DMS53 (cell line): ENCODE data around the gene PUM2.
A peak's percentile ranks its signal among the peaks of the same experiment; 100 is the strongest.
"Not testable (repeated sequence)": the region's sequence is repeated elsewhere in the genome, so short reads cannot be mapped to it uniquely, and the experiment has no call there.

Experiments
- DNase-seq: peaks from one replicate; lab custom pipeline; 2025; lab: John Stamatoyannopoulos, UW

The PUM2 gene

GRCh38 chr2:20350753-20351554, at the start of gene PUM2:
Gene PUM2, minus strand, starts transcription at chr2:20350844. Its CDS starts 23,484 bp downstream, at chr2:20327360.
- DNase-seq: peak; percentile 97

GRCh38 chr2:20400306-20400705, 49.7 kb upstream of the PUM2 start:
- no peak for DNase-seq

GRCh38 chr2:20398956-20399567, 48.4 kb upstream of the PUM2 start:
- DNase-seq: no peak

GRCh38 chr2:20397811-20398447, 47.3 kb upstream of the PUM2 start:
- no peak for DNase-seq

- no peak for DNase-seq
These were observed 45.8 kb upstream of the PUM2 start for GRCh38 chr2:20396356-20397000.

GRCh38 chr2:20393986-20394385, 43.3 kb upstream of the PUM2 start:
- no peak for DNase-seq

- peak; percentile 56 for DNase-seq
These were observed 41.5 kb upstream of the PUM2 start for GRCh38 chr2:20391951-20392699.

- no peak for DNase-seq
These were observed 40.0 kb upstream of the PUM2 start for GRCh38 chr2:20390524-20391123.

- no peak for DNase-seq
These were observed 34.3 kb upstream of the PUM2 start for GRCh38 chr2:20384953-20385352.

- no peak for DNase-seq
These were observed 32.5 kb upstream of the PUM2 start for GRCh38 chr2:20382965-20383810.

- peak; percentile 36 for DNase-seq
These were observed 30.8 kb upstream of the PUM2 start for GRCh38 chr2:20381457-20381856.

GRCh38 chr2:20378891-20379519, 28.4 kb upstream of the PUM2 start:
- peak; percentile 57 for DNase-seq

- no peak for DNase-seq
These were observed 27.7 kb upstream of the PUM2 start for GRCh38 chr2:20378341-20378740.

- no peak for DNase-seq
These were observed 27.1 kb upstream of the PUM2 start for GRCh38 chr2:20377741-20378140.

GRCh38 chr2:20374982-20375381, 24.3 kb upstream of the PUM2 start:
- not testable (repeated sequence) for DNase-seq

- no peak for DNase-seq
These were observed 22.4 kb upstream of the PUM2 start for GRCh38 chr2:20372896-20373640.

- no peak for DNase-seq
These were observed 20.8 kb upstream of the PUM2 start for GRCh38 chr2:20371323-20372025.

- DNase-seq: no peak
These were observed 19.5 kb upstream of the PUM2 start for GRCh38 chr2:20370191-20370590.

GRCh38 chr2:20369366-20369765, 18.7 kb upstream of the PUM2 start:
- DNase-seq: no peak
